ENCODE data around the gene CNN2.

DNA sequence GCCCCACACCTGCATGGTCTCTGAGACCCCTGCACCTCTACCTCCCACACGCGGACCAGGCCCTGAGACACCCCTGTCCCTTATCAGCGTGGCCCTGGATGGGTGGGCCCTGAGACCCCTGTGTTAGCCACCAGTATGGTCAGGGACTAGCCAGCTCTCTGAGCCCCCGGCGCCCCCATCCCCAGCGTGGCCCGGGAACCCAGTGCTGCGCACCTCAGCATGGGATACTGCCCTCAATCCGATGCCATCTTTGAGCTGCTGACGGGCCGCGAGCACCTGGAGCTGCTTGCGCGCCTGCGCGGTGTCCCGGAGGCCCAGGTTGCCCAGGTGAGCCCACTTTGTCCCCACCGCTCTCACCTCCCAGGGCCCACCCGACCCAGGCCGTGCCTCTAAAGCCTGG is 35.6 kb downstream of the CNN2 start:
- no peak for TF ChIP-seq POLR2A (IDR thresholded peaks at IDR 0.05)
- TF ChIP-seq, protein P1, sequence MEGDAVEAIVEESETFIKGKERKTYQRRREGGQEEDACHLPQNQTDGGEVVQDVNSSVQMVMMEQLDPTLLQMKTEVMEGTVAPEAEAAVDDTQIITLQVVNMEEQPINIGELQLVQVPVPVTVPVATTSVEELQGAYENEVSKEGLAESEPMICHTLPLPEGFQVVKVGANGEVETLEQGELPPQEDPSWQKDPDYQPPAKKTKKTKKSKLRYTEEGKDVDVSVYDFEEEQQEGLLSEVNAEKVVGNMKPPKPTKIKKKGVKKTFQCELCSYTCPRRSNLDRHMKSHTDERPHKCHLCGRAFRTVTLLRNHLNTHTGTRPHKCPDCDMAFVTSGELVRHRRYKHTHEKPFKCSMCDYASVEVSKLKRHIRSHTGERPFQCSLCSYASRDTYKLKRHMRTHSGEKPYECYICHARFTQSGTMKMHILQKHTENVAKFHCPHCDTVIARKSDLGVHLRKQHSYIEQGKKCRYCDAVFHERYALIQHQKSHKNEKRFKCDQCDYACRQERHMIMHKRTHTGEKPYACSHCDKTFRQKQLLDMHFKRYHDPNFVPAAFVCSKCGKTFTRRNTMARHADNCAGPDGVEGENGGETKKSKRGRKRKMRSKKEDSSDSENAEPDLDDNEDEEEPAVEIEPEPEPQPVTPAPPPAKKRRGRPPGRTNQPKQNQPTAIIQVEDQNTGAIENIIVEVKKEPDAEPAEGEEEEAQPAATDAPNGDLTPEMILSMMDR (IDR thresholded peaks at IDR 0.05) = no peak
